PC-9 (cell line): ENCODE results near the gene SPINT3.

Experiments
- EZH2 ChIP-seq: fragments of 200-600 bp; sonication (generic); IDR thresholded peaks from 2 replicates; pipeline ENCODE4 v1.8.0; 2017; ENCODE audit warnings: antibody characterized with exemption, low read depth
- TF ChIP-seq, protein P1 (sequence below): fragments of 200-600 bp; sonication (generic); conservative IDR thresholded peaks from 2 replicates; pipeline ENCODE4 v1.6.1; 2017; ENCODE audit warnings: mixed run types, antibody characterized with exemption, mild to moderate bottlenecking, moderate library complexity

DNA sequence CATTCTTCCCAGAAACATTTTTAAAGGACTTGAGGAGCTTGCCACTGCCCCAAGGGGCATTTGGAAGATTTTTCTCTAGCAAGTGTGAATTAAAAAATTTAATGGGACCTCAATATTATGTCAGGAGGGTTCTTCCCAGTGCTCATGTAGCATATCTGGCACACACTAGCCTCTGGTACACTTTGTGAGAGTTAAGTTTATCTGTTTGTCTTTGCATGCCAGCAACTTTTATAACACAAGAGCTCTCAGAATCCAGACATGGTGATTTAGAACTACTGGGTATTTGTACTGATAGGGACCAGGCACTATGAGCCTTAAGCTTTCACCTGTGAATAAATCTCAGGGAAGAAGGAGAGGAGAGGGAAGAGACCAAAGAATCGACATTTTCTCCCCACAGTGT, 12.9 kb downstream of the SPINT3 start:
- TF ChIP-seq, protein P1, sequence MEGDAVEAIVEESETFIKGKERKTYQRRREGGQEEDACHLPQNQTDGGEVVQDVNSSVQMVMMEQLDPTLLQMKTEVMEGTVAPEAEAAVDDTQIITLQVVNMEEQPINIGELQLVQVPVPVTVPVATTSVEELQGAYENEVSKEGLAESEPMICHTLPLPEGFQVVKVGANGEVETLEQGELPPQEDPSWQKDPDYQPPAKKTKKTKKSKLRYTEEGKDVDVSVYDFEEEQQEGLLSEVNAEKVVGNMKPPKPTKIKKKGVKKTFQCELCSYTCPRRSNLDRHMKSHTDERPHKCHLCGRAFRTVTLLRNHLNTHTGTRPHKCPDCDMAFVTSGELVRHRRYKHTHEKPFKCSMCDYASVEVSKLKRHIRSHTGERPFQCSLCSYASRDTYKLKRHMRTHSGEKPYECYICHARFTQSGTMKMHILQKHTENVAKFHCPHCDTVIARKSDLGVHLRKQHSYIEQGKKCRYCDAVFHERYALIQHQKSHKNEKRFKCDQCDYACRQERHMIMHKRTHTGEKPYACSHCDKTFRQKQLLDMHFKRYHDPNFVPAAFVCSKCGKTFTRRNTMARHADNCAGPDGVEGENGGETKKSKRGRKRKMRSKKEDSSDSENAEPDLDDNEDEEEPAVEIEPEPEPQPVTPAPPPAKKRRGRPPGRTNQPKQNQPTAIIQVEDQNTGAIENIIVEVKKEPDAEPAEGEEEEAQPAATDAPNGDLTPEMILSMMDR: no peak
- TF ChIP-seq EZH2: no peak
